HepG2 (cell line): Measurements from ENCODE around the gene UMOD. TPM values are rescaled to one million over a fixed set of nuclear protein-coding genes. Genes with fewer than 3 reads are reported as not detected.
A peak's percentile ranks its signal among the peaks of the same experiment; 100 is the strongest.

Experiments
- FOXC1 ChIP-seq: sonication (generic); formaldehyde crosslinking; IDR thresholded peaks from 2 replicates; pipeline ENCODE4 v1.8.0; 2022; ENCODE audit warnings: mild to moderate bottlenecking, missing genetic modification reagents, borderline replicate concordance
- GABPB1 ChIP-seq: IDR thresholded peaks from 2 replicates; pipeline ENCODE4 v1.6.1; 2016; ENCODE audit warnings: mild to moderate bottlenecking, missing genetic modification reagents, moderate library complexity, missing compliant biosample characterization
- HOXA5 ChIP-seq: sonication (generic); formaldehyde crosslinking; IDR thresholded peaks from 2 replicates; pipeline ENCODE4 v1.4.0; 2020; ENCODE audit warnings: missing genetic modification reagents
- HOXA9 ChIP-seq: sonication (generic); formaldehyde crosslinking; IDR thresholded peaks from 2 replicates; pipeline ENCODE4 v1.8.1; 2022; ENCODE audit warnings: missing genetic modification reagents, mild to moderate bottlenecking, moderate library complexity, borderline replicate concordance
- KLF12 ChIP-seq: sonication (generic); formaldehyde crosslinking; IDR thresholded peaks from 2 replicates; pipeline ENCODE4 v1.4.0; 2020; ENCODE audit warnings: missing genetic modification reagents, borderline replicate concordance
- MIER3 ChIP-seq: IDR thresholded peaks from 2 replicates; pipeline ENCODE4 v1.6.1; 2016; ENCODE audit warnings: missing compliant biosample characterization, borderline replicate concordance
- MXD3 ChIP-seq: IDR thresholded peaks from 2 replicates; pipeline ENCODE4 v1.6.1; 2016; ENCODE audit warnings: mild to moderate bottlenecking, missing biosample characterization, missing genetic modification reagents
- NR2F2 ChIP-seq: IDR thresholded peaks from 2 replicates; pipeline ENCODE4 v1.6.1; 2012; ENCODE audit warnings: low read depth, inconsistent platforms, borderline replicate concordance
- PRDM10 ChIP-seq: sonication (generic); formaldehyde crosslinking; IDR thresholded peaks from 2 replicates; pipeline ENCODE4 v1.4.0; 2020; ENCODE audit warnings: low read depth, missing genetic modification reagents
- SRSF9 ChIP-seq: fragments of 200-400 bp; formaldehyde crosslinking; IDR thresholded peaks from 2 replicates; pipeline ENCODE4 v1.6.1; 2018; ENCODE audit warnings: borderline replicate concordance, mild to moderate bottlenecking, low read depth, low read length; ENCODE audit not compliant: insufficient read depth, poor library complexity, severe bottlenecking
- U2AF1 ChIP-seq: fragments of 200-400 bp; formaldehyde crosslinking; optimal IDR thresholded peaks from 2 replicates; pipeline ENCODE3; 2017; ENCODE audit warnings: mild to moderate bottlenecking, low read depth, low read length
- ZMYM2 ChIP-seq: sonication (generic); formaldehyde crosslinking; IDR thresholded peaks from 2 replicates; pipeline ENCODE4 v1.8.0; 2022; ENCODE audit warnings: mild to moderate bottlenecking, missing genetic modification reagents
- ZNF17 ChIP-seq: sonication (generic); formaldehyde crosslinking; IDR thresholded peaks from 2 replicates; pipeline ENCODE4 v1.5.0; 2020; ENCODE audit warnings: mild to moderate bottlenecking, missing genetic modification reagents
- ZNF546 ChIP-seq: sonication (generic); formaldehyde crosslinking; conservative IDR thresholded peaks from 2 replicates; pipeline ENCODE4 v1.8.1; 2023; ENCODE audit warnings: mild to moderate bottlenecking, missing genetic modification reagents
- ZNF549 ChIP-seq: sonication (generic); formaldehyde crosslinking; IDR thresholded peaks from 2 replicates; pipeline ENCODE4 v1.5.0; 2020; ENCODE audit warnings: missing genetic modification reagents
- ZSCAN29 ChIP-seq: sonication (generic); formaldehyde crosslinking; conservative IDR thresholded peaks from 2 replicates; pipeline ENCODE4 v1.4.0; 2020; ENCODE audit warnings: mild to moderate bottlenecking, missing genetic modification reagents
- polyA plus RNA-seq, 8 experiments: library from polyadenylated mRNA; depleted of rRNA in 3 of 8; stranded (reverse) in 7 of 8; unstranded in 1 of 8; fragments of >200 nt; fragmentation: Illumina TruSeq in 4 of 8; extraction: Trizol in 4 of 8; gene quantifications; 2 replicates each; pipeline versions ENCODE4 v1.2.1 to v1.2.3, GENCODE V29; 2011 to 2016; ENCODE audit warnings: low read depth in 4 of 8, missing spikeins in 1 of 8, mixed read lengths in 1 of 8; ENCODE audit not compliant: insufficient read depth in 1 of 8
- total RNA-seq, 5 experiments: library from RNA; depleted of rRNA; stranded (reverse); fragments of >200 nt; fragmentation: Illumina TruSeq; extraction: Trizol; gene quantifications; 2 replicates each; pipeline ENCODE4 v1.2.3, GENCODE V29; 2016; ENCODE audit warnings: low read depth in 1 of 5
- TF ChIP-seq, protein P1 (sequence below): sonication (generic); formaldehyde crosslinking; IDR thresholded peaks from 2 replicates; pipeline ENCODE4 v1.5.0; 2020; ENCODE audit warnings: missing genetic modification reagents, mild to moderate bottlenecking, borderline replicate concordance
- TF ChIP-seq, protein P2 (sequence below): sonication (generic); formaldehyde crosslinking; IDR thresholded peaks from 2 replicates; pipeline ENCODE4 v1.4.0; 2020; ENCODE audit warnings: missing genetic modification reagents
- TF ChIP-seq, protein P3 (sequence below): IDR thresholded peaks from 2 replicates; pipeline ENCODE4 v1.6.1; 2016

UMOD gene
- total and polyA plus RNA-seq, 2 of the 13 experiments (the other 11 are each of a cell fraction or from before 2014, with no cell fraction given): not detected

GRCh38 chr16:20401475-20402016 lies 49.0 kb upstream of the UMOD start (continued):
- TF ChIP-seq FOXC1 (CRISPR knock-in tag): no peak
- no peak for TF ChIP-seq ZSCAN29 (CRISPR knock-in tag)
- no peak for TF ChIP-seq ZNF549
- TF ChIP-seq, protein P1, sequence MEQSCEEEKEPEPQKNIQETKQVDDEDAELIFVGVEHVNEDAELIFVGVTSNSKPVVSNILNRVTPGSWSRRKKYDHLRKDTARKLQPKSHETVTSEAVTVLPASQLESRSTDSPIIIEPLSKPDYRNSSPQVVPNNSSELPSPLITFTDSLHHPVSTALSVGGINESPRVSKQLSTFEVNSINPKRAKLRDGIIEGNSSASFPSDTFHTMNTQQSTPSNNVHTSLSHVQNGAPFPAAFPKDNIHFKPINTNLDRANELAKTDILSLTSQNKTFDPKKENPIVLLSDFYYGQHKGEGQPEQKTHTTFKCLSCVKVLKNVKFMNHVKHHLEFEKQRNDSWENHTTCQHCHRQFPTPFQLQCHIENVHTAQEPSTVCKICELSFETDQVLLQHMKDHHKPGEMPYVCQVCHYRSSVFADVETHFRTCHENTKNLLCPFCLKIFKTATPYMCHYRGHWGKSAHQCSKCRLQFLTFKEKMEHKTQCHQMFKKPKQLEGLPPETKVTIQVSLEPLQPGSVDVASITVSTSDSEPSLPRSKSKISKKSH (CRISPR knock-in tag): no peak
- TF ChIP-seq MIER3 (CRISPR knock-in tag): peak; percentile 58; the same call in 1 of the 2 replicates
- TF ChIP-seq U2AF1: no peak
- 0 out of 2 replicates have a peak, but pooled peaks have one; percentile 29 for TF ChIP-seq MXD3 (CRISPR knock-in tag)
- TF ChIP-seq, protein P2, sequence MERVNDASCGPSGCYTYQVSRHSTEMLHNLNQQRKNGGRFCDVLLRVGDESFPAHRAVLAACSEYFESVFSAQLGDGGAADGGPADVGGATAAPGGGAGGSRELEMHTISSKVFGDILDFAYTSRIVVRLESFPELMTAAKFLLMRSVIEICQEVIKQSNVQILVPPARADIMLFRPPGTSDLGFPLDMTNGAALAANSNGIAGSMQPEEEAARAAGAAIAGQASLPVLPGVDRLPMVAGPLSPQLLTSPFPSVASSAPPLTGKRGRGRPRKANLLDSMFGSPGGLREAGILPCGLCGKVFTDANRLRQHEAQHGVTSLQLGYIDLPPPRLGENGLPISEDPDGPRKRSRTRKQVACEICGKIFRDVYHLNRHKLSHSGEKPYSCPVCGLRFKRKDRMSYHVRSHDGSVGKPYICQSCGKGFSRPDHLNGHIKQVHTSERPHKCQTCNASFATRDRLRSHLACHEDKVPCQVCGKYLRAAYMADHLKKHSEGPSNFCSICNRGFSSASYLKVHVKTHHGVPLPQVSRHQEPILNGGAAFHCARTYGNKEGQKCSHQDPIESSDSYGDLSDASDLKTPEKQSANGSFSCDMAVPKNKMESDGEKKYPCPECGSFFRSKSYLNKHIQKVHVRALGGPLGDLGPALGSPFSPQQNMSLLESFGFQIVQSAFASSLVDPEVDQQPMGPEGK (CRISPR knock-in tag): peak; percentile 42; the same call in 1 of the 2 replicates
- TF ChIP-seq, protein P3, sequence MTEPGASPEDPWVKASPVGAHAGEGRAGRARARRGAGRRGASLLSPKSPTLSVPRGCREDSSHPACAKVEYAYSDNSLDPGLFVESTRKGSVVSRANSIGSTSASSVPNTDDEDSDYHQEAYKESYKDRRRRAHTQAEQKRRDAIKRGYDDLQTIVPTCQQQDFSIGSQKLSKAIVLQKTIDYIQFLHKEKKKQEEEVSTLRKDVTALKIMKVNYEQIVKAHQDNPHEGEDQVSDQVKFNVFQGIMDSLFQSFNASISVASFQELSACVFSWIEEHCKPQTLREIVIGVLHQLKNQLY (CRISPR knock-in tag): no peak
- TF ChIP-seq ZNF546: no peak
- no peak for TF ChIP-seq HOXA9
- peak; percentile 44; the same call in 1 of the 2 replicates for TF ChIP-seq KLF12 (CRISPR knock-in tag)
- TF ChIP-seq ZNF17 (CRISPR knock-in tag): no peak
- TF ChIP-seq ZMYM2 (CRISPR knock-in tag): no peak
- no peak for TF ChIP-seq NR2F2
- 0 out of 2 replicates have a peak, but pooled peaks have one; percentile 18 for TF ChIP-seq HOXA5 (CRISPR knock-in tag)
- peak; percentile 21; the same call in 1 of the 2 replicates for TF ChIP-seq PRDM10 (CRISPR knock-in tag)
- TF ChIP-seq GABPB1: peak; percentile 44
- TF ChIP-seq SRSF9: no peak
